Measurements from ENCODE around the gene DIPK1C.

DNA sequence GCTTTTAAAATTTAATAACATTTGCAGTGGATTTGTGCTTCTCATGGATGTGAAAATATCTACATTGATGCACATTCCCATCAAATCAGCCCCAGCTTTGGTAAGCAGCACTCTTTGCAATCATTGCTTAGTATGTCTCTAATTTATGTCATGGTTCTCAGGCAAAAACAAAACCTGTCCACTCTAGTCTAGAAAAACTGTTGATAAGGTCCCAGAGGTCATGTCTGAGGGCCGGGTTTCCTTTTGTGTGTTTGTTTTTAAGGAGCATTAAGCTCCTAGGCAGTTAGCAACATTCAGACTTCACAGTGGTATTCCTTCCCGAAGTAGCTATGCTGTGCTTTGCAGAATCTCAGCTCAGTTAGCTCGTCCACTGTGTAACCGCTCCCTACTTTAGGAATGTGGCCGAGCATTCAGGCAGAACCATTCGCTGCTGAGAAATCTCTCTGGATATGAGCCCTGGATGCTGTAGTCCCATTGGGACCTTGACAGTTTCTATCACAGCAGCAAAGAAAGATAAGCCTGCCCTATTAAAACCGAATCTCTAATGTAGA, 4.0 kb downstream of the DIPK1C start:
- TF ChIP-seq, protein P1, sequence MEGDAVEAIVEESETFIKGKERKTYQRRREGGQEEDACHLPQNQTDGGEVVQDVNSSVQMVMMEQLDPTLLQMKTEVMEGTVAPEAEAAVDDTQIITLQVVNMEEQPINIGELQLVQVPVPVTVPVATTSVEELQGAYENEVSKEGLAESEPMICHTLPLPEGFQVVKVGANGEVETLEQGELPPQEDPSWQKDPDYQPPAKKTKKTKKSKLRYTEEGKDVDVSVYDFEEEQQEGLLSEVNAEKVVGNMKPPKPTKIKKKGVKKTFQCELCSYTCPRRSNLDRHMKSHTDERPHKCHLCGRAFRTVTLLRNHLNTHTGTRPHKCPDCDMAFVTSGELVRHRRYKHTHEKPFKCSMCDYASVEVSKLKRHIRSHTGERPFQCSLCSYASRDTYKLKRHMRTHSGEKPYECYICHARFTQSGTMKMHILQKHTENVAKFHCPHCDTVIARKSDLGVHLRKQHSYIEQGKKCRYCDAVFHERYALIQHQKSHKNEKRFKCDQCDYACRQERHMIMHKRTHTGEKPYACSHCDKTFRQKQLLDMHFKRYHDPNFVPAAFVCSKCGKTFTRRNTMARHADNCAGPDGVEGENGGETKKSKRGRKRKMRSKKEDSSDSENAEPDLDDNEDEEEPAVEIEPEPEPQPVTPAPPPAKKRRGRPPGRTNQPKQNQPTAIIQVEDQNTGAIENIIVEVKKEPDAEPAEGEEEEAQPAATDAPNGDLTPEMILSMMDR (IDR thresholded peaks at IDR 0.05): no peak
- TF ChIP-seq POLR2A (IDR thresholded peaks at IDR 0.05): no peak
